IgD-negative memory B cell (primary cell): ENCODE results near the gene ZNF365. TPM values are rescaled to one million over a fixed set of nuclear protein-coding genes. Genes with fewer than 3 reads are reported as not detected.
"Not testable (repeated sequence)": the region's sequence is repeated elsewhere in the genome, so short reads cannot be mapped to it uniquely, and the experiment has no call there.

Experiments used
- H3K27ac Mint-ChIP-seq, 3 donors: one replicate each; pipeline ENCODE4 v1.8.0; 2020 to 2022; ENCODE audit warnings: mild to moderate bottlenecking in 3 of 3, mixed read lengths in 3 of 3, moderate library complexity in 1 of 3
- H3K27me3 Mint-ChIP-seq: one replicate; pipeline ENCODE4 v1.8.0; 2021; ENCODE audit warnings: mixed read lengths
- H3K36me3 Mint-ChIP-seq: one replicate; pipeline ENCODE4 v1.8.0; 2020; ENCODE audit warnings: mild to moderate bottlenecking, mixed read lengths
- H3K4me1 Mint-ChIP-seq, 3 donors: one replicate each; pipeline ENCODE4 v1.8.0; 2020 to 2022; ENCODE audit warnings: mixed read lengths in 3 of 3, mild to moderate bottlenecking in 1 of 3
- H3K4me3 Mint-ChIP-seq, 4 donors: one replicate each; pipeline ENCODE4 v1.8.0; 2020 to 2022; ENCODE audit warnings: mild to moderate bottlenecking in 4 of 4, mixed read lengths in 4 of 4, moderate library complexity in 3 of 4
- H3K9me3 Mint-ChIP-seq, 3 donors: one replicate each; pipeline ENCODE4 v1.8.0; 2020 to 2021; ENCODE audit warnings: mixed read lengths in 3 of 3, mild to moderate bottlenecking in 1 of 3
- polyA plus RNA-seq: library from polyadenylated mRNA; unstranded; fragments of 300-500 nt; fragmentation: Illumina TruSeq; gene quantifications from one replicate; pipeline ENCODE4 v1.2.3, GENCODE V29; 2021

ZNF365 gene
- polyA plus RNA-seq, 1 donor from 2014 or later: not detected

DNA sequence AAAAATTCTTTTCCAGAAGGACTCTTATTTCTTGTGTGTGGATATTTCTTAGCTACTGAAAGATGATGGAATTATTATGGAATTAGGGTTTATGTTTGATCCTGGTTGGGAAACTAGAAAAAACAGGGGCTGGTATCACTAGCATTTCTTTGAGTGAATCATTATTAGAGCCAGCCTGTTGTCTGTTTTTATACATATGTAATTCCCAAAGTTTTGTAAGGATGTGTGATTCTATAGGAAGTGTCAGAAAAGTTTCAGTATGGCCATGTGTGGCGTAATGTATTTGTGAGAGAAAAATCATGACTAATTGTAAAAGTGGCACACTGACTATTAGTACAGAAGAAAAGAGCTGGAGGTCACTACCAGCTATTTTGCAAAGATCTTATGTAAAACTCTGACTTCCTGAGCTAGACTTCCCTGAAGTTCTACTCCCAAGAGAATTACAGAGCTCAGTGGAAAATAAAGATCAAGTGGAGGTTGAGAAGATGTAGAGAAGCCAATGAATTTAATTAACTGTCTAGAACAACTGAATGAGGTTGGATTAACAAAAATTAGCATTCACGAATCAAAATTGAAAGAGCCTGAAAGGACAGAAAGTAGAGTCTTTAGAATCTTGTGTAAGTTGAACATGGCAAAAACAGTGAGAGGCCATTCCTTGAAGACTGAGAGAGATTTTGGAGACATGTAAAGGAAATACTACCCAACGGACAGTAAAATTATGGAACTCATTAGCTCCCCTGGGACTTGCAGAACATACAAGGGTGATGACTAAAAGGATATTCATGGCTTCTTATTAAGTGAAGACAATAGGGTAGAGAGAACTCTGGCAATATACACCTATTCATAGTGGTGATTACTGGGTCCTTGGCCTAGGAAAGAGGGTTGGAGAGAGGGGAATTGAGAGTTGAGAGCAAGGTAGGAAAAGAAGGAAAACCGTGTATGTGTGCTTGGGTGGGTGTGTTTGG lies 12.5 kb downstream of the ZNF365 start:
- peaks cover 3% of the 10 kb centered on the region for H3K36me3 Mint-ChIP-seq
- H3K4me1 Mint-ChIP-seq: peaks cover 3 to 8% (median 4%) of the 10 kb centered on the region in 3 donors
- no peak overlapping the region for H3K4me3 Mint-ChIP-seq
- peaks cover 0 to 3% (median 0%) of the 10 kb centered on the region in 3 donors for H3K9me3 Mint-ChIP-seq
- H3K27me3 Mint-ChIP-seq: peaks cover 4% of the 10 kb centered on the region
- H3K27ac Mint-ChIP-seq: no peak overlapping the region

DNA sequence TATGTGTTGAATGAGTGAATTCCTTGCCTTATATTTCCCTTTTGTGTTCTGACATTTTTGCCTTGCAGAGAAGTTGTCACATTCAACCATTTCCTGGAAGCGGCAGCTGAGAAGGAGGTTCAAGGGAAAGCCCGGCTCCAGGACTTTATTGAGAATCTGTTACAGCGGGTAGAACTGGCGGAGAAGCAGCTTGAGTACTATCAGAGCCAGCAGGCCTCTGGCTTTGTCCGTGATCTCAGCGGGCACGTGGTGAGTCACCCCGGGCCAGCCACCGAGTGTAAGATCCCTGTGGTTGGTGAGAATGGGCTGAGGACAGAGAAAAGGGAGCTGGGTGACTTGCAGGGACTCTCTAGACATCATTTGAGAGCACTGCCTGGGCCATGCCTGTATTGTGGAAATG lies 14.2 kb downstream of the ZNF365 start:
- Mint-ChIP-seq H3K27ac (no peak overlapping the region), H3K4me1 (peaks cover 3 to 7% (median 4%) of the 10 kb centered on the region in 3 donors), H3K9me3 (peaks cover 0 to 5% (median 0%) of the 10 kb centered on the region in 3 donors), H3K4me3 (no peak overlapping the region), H3K36me3 (peaks cover 9% of the 10 kb centered on the region), H3K27me3 (peaks cover 3% of the 10 kb centered on the region)

DNA sequence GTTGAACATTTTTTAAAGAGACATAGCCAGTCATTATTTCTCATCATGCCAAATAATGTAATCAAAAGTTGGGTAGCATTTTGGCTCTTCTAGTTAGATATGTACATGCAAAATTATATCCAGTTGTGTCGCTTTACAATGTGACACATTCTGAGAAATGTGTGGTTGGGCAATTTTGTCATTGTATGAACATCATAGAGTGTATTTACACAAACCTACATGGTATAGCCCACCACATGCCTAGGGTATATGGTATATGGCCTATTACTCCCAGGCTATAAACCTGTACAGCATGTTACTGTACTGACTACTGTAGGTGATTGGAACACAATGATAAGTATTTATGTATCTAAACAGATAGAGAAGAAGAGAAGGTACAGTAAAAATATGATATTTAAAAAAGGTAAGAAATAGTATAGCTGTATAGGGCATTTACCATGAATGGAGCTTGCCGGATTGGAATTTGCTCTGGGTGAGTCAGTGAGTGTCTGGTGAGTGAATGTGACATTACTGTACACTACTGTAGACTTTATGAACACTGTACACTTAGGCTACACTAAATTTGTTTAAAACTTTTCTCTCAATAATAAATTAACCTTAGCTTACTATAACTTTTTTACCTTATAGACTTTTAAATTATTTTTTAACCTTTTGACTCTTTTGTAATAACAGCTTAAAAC lies 16.5 kb downstream of the ZNF365 start:
- Mint-ChIP-seq H3K27ac (no peak overlapping the region), H3K4me1 (no peaks in the 10 kb centered on the region), H3K36me3 (peaks cover 6% of the 10 kb centered on the region), H3K27me3 (peaks cover 7% of the 10 kb centered on the region), H3K4me3 (no peak overlapping the region), H3K9me3 (peaks cover 0 to 5% (median 0%) of the 10 kb centered on the region in 3 donors)

DNA sequence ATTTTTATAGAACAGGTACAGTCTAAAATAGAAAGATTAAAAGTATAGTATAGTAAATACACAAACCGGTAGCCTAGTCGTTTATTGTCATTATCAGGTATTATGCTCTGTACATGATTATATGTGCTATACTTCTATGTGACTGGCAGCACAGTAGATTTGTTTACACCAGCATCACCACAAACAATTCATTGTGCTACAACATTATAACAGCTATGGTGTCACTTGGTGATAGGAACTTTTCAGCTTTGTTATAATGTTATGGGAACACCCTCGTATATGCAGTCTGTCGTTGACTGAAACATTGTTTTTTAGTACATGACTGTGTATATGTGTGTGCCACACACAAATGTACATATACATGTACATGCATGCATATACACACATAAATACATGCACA lies 19.1 kb downstream of the ZNF365 start:
- Mint-ChIP-seq H3K4me3 (no peak overlapping the region), H3K9me3 (peaks cover 0 to 5% (median 0%) of the 10 kb centered on the region in 3 donors), H3K27ac (no peak overlapping the region), H3K27me3 (peaks cover 15% of the 10 kb centered on the region), H3K4me1 (no peaks in the 10 kb centered on the region), H3K36me3 (peaks cover 6% of the 10 kb centered on the region)

DNA sequence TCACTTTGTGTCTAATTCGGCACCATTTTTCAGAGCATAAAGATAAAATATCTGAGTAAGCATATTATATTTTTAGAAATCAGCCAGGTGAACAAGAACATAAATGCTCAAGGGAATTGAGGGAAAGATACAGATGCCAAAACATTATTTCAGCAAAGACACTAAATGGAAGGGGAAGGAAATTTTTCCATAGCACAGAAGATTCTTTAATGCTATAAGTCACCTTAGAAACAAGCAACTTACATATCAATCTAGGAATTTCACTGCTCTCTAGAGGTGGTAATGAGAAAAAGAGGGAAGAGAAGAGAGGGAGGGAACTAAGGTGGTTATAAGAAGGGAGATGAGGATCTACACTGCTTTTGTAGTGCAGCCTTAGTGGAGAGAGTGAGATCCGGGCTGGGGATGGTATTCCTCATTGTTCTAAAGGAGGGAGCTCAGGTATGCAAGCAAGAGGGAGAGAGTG lies 20.4 kb downstream of the ZNF365 start:
- Mint-ChIP-seq H3K4me3 (no peak overlapping the region), H3K9me3 (peaks cover 0 to 5% (median 0%) of the 10 kb centered on the region in 3 donors), H3K27ac (no peak overlapping the region), H3K36me3 (peaks cover 6% of the 10 kb centered on the region), H3K27me3 (peaks cover 15% of the 10 kb centered on the region), H3K4me1 (no peaks in the 10 kb centered on the region)

DNA sequence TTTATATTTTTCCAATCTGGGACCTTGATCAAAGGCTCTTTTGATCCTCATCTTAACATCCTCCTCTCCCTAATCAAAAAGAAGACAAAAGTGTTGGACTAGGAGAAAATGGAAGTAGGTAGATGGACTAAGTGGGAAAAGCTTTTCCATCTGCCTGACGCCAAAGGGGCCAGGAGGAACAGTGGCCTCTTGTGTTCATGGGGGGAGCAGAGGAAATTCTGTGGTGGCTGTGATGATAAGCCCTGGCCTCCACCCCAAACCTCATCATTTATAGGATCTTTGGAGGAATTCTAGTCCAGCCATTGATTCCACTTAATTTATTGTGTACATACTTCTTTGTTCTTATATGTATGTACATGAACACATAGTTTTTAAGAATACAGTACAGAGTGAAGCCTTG lies 21.7 kb downstream of the ZNF365 start:
- Mint-ChIP-seq H3K27ac (no peak overlapping the region), H3K36me3 (peaks cover 6% of the 10 kb centered on the region), H3K4me1 (no peaks in the 10 kb centered on the region), H3K9me3 (peaks cover 0 to 5% (median 0%) of the 10 kb centered on the region in 3 donors), H3K27me3 (peaks cover 15% of the 10 kb centered on the region), H3K4me3 (no peak overlapping the region)

DNA sequence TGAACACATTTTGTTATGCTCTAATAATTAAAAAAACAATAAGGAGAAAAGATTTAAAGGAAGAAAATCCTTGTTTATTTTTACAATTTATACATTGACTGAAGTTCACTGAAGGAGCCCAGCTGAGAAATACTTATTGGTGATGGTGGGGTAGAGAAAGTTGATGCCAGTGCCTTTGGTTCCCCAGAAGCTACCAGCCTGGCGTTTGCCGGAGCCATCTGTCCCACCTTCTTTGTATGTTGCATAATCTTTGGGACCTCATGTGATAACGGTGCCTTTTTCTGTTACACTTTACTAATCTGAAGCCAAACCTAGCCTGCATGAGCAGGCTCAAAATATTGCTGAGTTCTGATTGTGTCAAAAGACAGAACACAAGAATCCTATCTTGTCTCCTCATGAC lies 22.7 kb downstream of the ZNF365 start:
- Mint-ChIP-seq H3K4me1 (no peaks in the 10 kb centered on the region), H3K9me3 (no peaks in the 10 kb centered on the region), H3K27ac (no peak overlapping the region), H3K4me3 (no peak overlapping the region), H3K36me3 (peaks cover 6% of the 10 kb centered on the region), H3K27me3 (peaks cover 15% of the 10 kb centered on the region)

DNA sequence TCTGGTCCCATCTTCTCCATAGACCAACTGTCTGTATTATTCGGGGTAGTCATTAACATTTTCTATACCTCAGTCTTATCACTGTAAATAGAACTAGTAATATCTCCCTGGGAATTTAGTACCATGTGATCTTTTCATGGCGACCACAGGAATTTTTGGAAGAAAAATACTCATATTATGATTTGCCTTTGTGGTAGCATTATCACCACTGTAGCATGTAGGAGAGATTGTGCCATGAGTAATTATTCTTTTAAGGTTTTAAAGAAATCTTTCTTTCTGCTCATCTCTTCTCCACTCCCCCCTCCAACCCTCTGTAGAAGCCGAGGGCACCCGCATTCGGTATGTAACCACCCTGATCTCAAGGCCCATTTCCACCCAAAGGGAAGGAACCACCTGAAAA lies 25.0 kb downstream of the ZNF365 start:
- no peak overlapping the region for H3K4me3 Mint-ChIP-seq
- no peaks in the 10 kb centered on the region for H3K9me3 Mint-ChIP-seq
- no peaks in the 10 kb centered on the region for H3K4me1 Mint-ChIP-seq
- H3K27me3 Mint-ChIP-seq: peaks cover 15% of the 10 kb centered on the region
- H3K27ac Mint-ChIP-seq: no peak overlapping the region
- no peaks in the 10 kb centered on the region for H3K36me3 Mint-ChIP-seq

DNA sequence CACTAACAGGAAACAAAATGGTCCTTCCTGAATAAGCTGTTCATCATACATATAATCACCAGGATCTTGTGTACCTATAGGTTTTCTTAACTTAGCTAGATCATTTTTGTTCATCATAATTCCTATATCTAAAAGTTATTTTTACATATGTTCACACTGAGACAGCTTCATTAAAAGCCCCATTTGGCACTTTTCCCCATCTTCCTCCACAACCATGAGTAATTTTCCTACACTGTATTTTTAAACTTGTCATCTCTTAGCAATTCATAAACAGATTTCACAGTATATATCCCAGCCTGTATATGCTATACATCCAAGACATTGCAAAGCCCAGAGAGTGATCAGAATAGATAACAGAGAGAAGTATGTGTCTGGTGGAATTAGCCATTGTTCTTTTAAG lies 28.3 kb downstream of the ZNF365 start:
- Mint-ChIP-seq H3K4me3 (no peak overlapping the region), H3K9me3 (peaks cover 2 to 3% (median 2%) of the 10 kb centered on the region in 3 donors), H3K36me3 (no peaks in the 10 kb centered on the region), H3K27ac (no peak overlapping the region), H3K4me1 (no peaks in the 10 kb centered on the region), H3K27me3 (peaks cover 1% of the 10 kb centered on the region)

DNA sequence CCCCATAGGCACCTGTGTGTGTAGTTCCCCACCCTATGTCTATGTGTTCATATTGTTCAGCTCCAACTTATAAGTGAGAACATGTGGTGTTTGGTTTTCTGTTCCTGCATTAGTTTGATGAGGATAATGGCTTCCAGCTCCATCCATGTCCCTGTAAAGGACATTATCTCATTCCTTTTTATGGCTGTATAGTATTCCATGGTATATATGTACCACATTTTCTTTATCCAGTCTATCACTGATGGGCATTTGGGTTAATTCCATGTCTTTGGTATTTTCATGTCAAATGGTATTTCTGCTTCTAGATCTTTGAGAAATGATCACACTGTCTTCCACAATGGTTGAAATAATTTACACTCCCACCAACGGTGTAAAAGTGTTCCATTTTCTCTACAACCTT lies 36.4 kb downstream of the ZNF365 start:
- H3K4me3 Mint-ChIP-seq, H3K4me1 Mint-ChIP-seq, H3K36me3 Mint-ChIP-seq, H3K27ac Mint-ChIP-seq: not testable (repeated sequence)
- H3K27me3 Mint-ChIP-seq: peaks cover 18% of the 10 kb centered on the region
- peaks cover 10 to 15% (median 10%) of the 10 kb centered on the region in 3 donors for H3K9me3 Mint-ChIP-seq

DNA sequence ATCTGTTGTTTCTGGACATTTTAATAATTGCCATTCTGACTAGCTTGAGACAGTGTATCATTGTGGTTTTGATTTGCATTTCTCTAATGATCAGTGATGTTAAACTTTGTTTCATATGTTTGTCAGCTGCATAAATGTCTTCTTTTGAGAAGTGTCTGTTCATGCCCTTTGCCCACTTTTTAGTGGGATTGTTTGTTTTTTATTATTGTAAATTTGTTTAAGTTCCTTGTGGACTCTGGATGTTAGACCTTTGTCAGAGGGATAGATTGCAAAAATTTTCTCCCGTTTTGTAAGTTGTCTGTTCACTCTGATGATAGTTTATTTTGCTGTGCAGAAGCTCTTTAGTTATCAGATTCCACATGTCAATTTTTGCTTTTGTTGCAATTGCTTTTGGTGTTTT lies 36.8 kb downstream of the ZNF365 start:
- peaks cover 20% of the 10 kb centered on the region for H3K27me3 Mint-ChIP-seq
- H3K4me1 Mint-ChIP-seq, H3K36me3 Mint-ChIP-seq, H3K27ac Mint-ChIP-seq, H3K4me3 Mint-ChIP-seq: not testable (repeated sequence)
- peaks cover 10 to 15% (median 13%) of the 10 kb centered on the region in 3 donors for H3K9me3 Mint-ChIP-seq

DNA sequence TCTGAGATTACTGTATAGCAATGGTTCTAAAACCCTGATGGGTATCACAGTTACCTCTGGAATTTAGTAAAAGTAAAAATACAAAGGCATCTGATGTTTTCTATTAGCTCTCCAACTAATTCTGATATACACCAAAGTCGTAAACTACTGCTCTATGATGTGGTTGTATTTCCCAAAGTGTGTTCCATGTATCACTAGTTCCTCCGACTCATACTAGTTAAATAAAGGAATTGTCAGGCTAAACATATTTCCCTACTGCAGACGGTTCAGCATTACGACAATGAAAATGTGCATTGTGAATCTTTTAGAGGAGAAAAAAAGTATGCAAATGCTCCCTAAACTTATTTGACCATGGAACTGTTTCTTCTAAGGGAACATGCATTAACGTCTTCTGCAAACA lies 38.9 kb downstream of the ZNF365 start:
- no peak overlapping the region for H3K4me3 Mint-ChIP-seq
- H3K27ac Mint-ChIP-seq: no peak overlapping the region
- H3K27me3 Mint-ChIP-seq: peaks cover 18% of the 10 kb centered on the region
- H3K36me3 Mint-ChIP-seq: peaks cover 2% of the 10 kb centered on the region
- peaks cover 8 to 11% (median 10%) of the 10 kb centered on the region in 3 donors for H3K9me3 Mint-ChIP-seq
- no peaks in the 10 kb centered on the region for H3K4me1 Mint-ChIP-seq

DNA sequence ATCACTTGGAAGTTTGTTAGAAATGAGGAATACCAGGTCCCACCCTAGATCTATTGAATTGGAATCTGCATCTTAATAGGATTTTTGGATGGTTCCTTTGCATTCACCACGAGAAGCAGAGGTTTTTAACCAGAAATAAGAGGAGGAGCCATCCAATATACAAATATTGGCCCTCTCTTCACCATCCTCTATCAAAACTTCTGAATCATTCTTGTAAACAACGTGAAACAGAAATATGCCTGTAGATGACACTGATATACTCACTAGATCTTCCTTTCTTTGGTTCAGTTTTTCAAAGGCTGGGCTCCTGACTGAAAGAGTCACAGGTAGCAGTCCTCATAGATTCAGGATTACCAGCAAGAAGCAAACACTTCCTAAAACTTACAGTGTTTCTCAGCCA lies 39.5 kb downstream of the ZNF365 start:
- Mint-ChIP-seq H3K27me3 (peaks cover 18% of the 10 kb centered on the region), H3K4me3 (no peak overlapping the region), H3K36me3 (no peaks in the 10 kb centered on the region), H3K9me3 (peaks cover 8 to 11% (median 10%) of the 10 kb centered on the region in 3 donors), H3K4me1 (no peaks in the 10 kb centered on the region), H3K27ac (no peak overlapping the region)

DNA sequence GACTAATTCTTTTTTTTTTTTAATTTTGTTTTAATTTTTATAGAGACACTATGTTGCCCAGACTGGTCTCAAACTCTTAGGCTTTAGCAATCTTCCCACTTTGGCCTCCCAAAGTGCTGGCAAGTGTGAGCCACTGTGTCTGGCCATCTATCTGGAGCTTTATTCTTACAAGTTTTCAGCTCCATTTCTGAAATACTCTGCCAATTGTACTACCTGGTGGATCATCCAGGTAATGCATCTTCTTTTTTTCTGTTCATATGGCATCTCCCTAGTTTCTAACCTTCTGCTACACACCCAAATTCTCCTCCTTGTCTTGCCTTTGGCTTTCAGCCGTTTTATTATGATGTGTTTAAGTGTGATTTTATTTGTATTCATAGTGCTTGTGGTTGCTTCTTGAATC lies 40.2 kb downstream of the ZNF365 start:
- Mint-ChIP-seq H3K36me3 (no peaks in the 10 kb centered on the region), H3K27ac (no peak overlapping the region), H3K27me3 (peaks cover 18% of the 10 kb centered on the region), H3K4me3 (peak overlapping the region in 1 of 4 donors; percentile 13), H3K9me3 (peaks cover 6 to 11% (median 10%) of the 10 kb centered on the region in 3 donors), H3K4me1 (no peaks in the 10 kb centered on the region)

DNA sequence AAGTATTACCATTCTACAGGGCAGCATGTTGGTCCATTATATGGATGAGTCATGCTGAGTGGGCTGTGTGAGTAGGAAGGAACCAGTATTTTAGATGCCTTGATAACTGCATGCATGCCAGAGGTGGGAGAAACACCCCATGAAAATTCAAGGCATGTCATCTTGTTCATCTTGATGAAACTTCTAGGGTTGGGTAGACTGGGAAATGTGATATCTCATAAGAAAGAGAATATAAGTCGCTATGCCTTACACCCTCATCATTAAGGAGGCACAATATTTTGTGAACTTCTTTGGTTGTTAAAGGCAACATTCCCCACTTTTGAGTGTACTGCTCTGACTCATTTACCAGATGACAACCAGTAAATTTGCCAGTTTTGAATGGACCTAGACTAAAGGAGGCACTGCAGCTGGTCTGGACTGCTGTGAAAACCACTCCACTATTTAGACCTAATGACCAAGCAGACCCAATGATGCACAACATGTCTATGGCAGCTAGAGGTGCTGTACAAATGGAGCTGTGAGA lies 48.0 kb downstream of the ZNF365 start:
- H3K27ac Mint-ChIP-seq: no peak overlapping the region
- H3K27me3 Mint-ChIP-seq: peaks cover 4% of the 10 kb centered on the region
- no peaks in the 10 kb centered on the region for H3K36me3 Mint-ChIP-seq
- H3K4me3 Mint-ChIP-seq: no peak overlapping the region
- H3K9me3 Mint-ChIP-seq: no peaks in the 10 kb centered on the region
- H3K4me1 Mint-ChIP-seq: no peaks in the 10 kb centered on the region
